ENCODE results near the gene SHISA7. TPM values are rescaled to one million over a fixed set of nuclear protein-coding genes. Genes with fewer than 3 reads are reported as not detected.

The SHISA7 gene
- not detected for total RNA-seq
- total RNA-seq (2013), result not detected

- Mint-ChIP-seq H3K4me3 (no peak within 1 kb of the TSS), H3K27me3 (ENCODE audit: low read depth in 2 of 2) (peaks cover 51 to 52% of the 10 kb centered on the region in 2 donors), H3K27ac (no peak within 1 kb of the TSS), H3K9me3 (no peaks in the 10 kb centered on the region), H3K36me3 (peaks cover 8% of the 10 kb centered on the region), H3K4me1 (peaks cover 11 to 25% of the 10 kb centered on the region in 2 donors)
- H3K27ac ChIP-seq (ENCODE audit: low read length), result no peak within 1 kb of the TSS
- H3K9me3 ChIP-seq (ENCODE audit: control insufficient read depth, insufficient read depth, low read length), result no peaks in the 10 kb centered on the region
- H3K27me3 ChIP-seq (ENCODE audit: control insufficient read depth, insufficient read depth, low read length), result peaks cover 42% of the 10 kb centered on the region
- H3K4me3 ChIP-seq (ENCODE audit: low read length), result no peak within 1 kb of the TSS
- DNase-seq, result no peak
- WGBS (ENCODE audit: insufficient coverage), result 3% methylated on average over 43 of the region's 43 CpGs
- H3K4me1 ChIP-seq (ENCODE audit: control insufficient read depth, insufficient read depth, low read length), result peaks cover 22% of the 10 kb centered on the region
- no peak for TF ChIP-seq CTCF (IDR thresholded peaks at IDR 0.05)
- H3K36me3 ChIP-seq (ENCODE audit: control insufficient read depth, insufficient read depth, low read length), result no peaks in the 10 kb centered on the region
- intact Hi-C loops (cut with micrococcal nuclease), result no loop called here
- no peak for ATAC-seq
Observed at GRCh38 chr19:55443045-55443823, at the start of gene SHISA7. Gene SHISA7, minus strand, starts transcription at chr19:55443300. Its CDS starts 437 bp downstream, at chr19:55442863.

- Histone ChIP-seq H3K36me3 (ENCODE audit: control insufficient read depth, insufficient read depth, low read length) (no peaks in the 10 kb centered on the region), H3K4me1 (ENCODE audit: control insufficient read depth, insufficient read depth, low read length) (no peaks in the 10 kb centered on the region), H3K27me3 (ENCODE audit: control insufficient read depth, insufficient read depth, low read length) (no peaks in the 10 kb centered on the region), H3K27ac (ENCODE audit: low read length) (no peak overlapping the region), H3K4me3 (ENCODE audit: low read length) (no peak overlapping the region), H3K9me3 (ENCODE audit: control insufficient read depth, insufficient read depth, low read length) (no peaks in the 10 kb centered on the region)
- no peak overlapping the region for H3K27ac Mint-ChIP-seq
- ATAC-seq (no peak), DNase-seq (no peak)
- 62% methylated on average over 12 of the region's 12 CpGs for WGBS (ENCODE audit: insufficient coverage)
- no peaks in the 10 kb centered on the region for H3K4me1 Mint-ChIP-seq
- no peak for TF ChIP-seq CTCF (IDR thresholded peaks at IDR 0.05)
- no peaks in the 10 kb centered on the region for H3K36me3 Mint-ChIP-seq
- no peaks in the 10 kb centered on the region for H3K9me3 Mint-ChIP-seq
- intact Hi-C loops (cut with micrococcal nuclease), result no loop called here
- no peak overlapping the region for H3K4me3 Mint-ChIP-seq
- H3K27me3 Mint-ChIP-seq (ENCODE audit: low read depth in 2 of 2), result peaks cover 0 to 6% of the 10 kb centered on the region in 2 donors
Observed at GRCh38 chr19:55492362-55492944, 49.4 kb upstream of the SHISA7 start.

- no peak overlapping the region for H3K4me3 Mint-ChIP-seq
- ATAC-seq (no peak), DNase-seq (no peak)
- Histone ChIP-seq H3K9me3 (ENCODE audit: control insufficient read depth, insufficient read depth, low read length) (no peaks in the 10 kb centered on the region), H3K27me3 (ENCODE audit: control insufficient read depth, insufficient read depth, low read length) (no peaks in the 10 kb centered on the region), H3K27ac (ENCODE audit: low read length) (no peak overlapping the region), H3K36me3 (ENCODE audit: control insufficient read depth, insufficient read depth, low read length) (no peaks in the 10 kb centered on the region), H3K4me1 (ENCODE audit: control insufficient read depth, insufficient read depth, low read length) (no peaks in the 10 kb centered on the region), H3K4me3 (ENCODE audit: low read length) (no peak overlapping the region)
- H3K4me1 Mint-ChIP-seq, result no peaks in the 10 kb centered on the region
- H3K27me3 Mint-ChIP-seq (ENCODE audit: low read depth in 2 of 2), result peaks cover 0 to 6% of the 10 kb centered on the region in 2 donors
- no peak for TF ChIP-seq CTCF (IDR thresholded peaks at IDR 0.05)
- H3K36me3 Mint-ChIP-seq, result no peaks in the 10 kb centered on the region
- H3K27ac Mint-ChIP-seq, result no peak overlapping the region
- intact Hi-C loops (cut with micrococcal nuclease), result no loop called here
- H3K9me3 Mint-ChIP-seq, result no peaks in the 10 kb centered on the region
- 77% methylated on average over 19 of the region's 24 CpGs for WGBS (ENCODE audit: insufficient coverage)
Observed at GRCh38 chr19:55491546-55492360, 48.7 kb upstream of the SHISA7 start.

All from natural killer cell (primary cell).